SK-N-SH treated with all-trans-retinoic acid at 6 μM for 48 hours (cell line): Measurements from ENCODE around the gene PCDH9.

Experiments
- ESRRG ChIP-seq: fragments of 250-450 bp; sonication (Bioruptor Pico); IDR thresholded peaks from 2 replicates; pipeline ENCODE4 v1.6.1; 2021; ENCODE audit warnings: mild to moderate bottlenecking
- ISL1 ChIP-seq: fragments of 250-450 bp; sonication (Bioruptor Pico); IDR thresholded peaks from 2 replicates; pipeline ENCODE4 v2.1.2; 2022; ENCODE audit warnings: mild to moderate bottlenecking, moderate library complexity
- POU6F1 ChIP-seq: fragments of 250-450 bp; sonication (Bioruptor Pico); IDR thresholded peaks from 2 replicates; pipeline ENCODE4 v1.8.0; 2021; ENCODE audit warnings: low read depth, mild to moderate bottlenecking, moderate library complexity, borderline replicate concordance
- ZFP30 ChIP-seq: fragments of 450-650 bp; formaldehyde crosslinking; IDR thresholded peaks from 2 replicates; pipeline ENCODE4 v1.5.0; 2022; ENCODE audit warnings: mild to moderate bottlenecking, moderate library complexity

- no peak for TF ChIP-seq ZFP30 (CRISPR knock-in tag)
- TF ChIP-seq POU6F1: no peak
- TF ChIP-seq ISL1 (CRISPR knock-in tag): no peak
- TF ChIP-seq ESRRG (CRISPR knock-in tag): no peak
Measured at GRCh38 chr13:67096418-67096817, 133.7 kb downstream of the PCDH9 start.
